Cardiac muscle cell (in vitro differentiated cells and primary cell): ENCODE data around the gene STRBP. TPM values are rescaled to one million over a fixed set of nuclear protein-coding genes. Genes with fewer than 3 reads are reported as not detected.
A peak's percentile ranks its signal among the peaks of the same experiment; 100 is the strongest.
"Not testable (repeated sequence)": the region's sequence is repeated elsewhere in the genome, so short reads cannot be mapped to it uniquely, and the experiment has no call there.

Source experiments
- DNase-seq, 2 donors: peaks; one replicate each; pipeline versions ENCODE4 v3.0.0 to v3.0.0-alpha.2; 2010 to 2017; ENCODE audit warnings: low read depth in 1 of 2, low spot score in 1 of 2
- H3K27ac ChIP-seq: fragments of 200-600 bp; sonication (generic); 2 replicates; pipeline ENCODE4 v1.5.1; 2016
- H3K27me3 ChIP-seq: fragments of 200-600 bp; sonication (generic); 2 replicates; pipeline ENCODE4 v1.6.0; 2016; ENCODE audit warnings: control low read depth
- H3K36me3 ChIP-seq: fragments of 200-600 bp; sonication (generic); 2 replicates; pipeline ENCODE4 v1.5.1; 2016; ENCODE audit warnings: control low read depth
- H3K4me1 ChIP-seq: fragments of 200-600 bp; sonication (generic); 2 replicates; pipeline ENCODE4 v1.8.1; 2017; ENCODE audit warnings: low read depth, mild to moderate bottlenecking, mixed run types
- H3K4me3 ChIP-seq: fragments of 200-600 bp; sonication (generic); 2 replicates; pipeline ENCODE4 v1.5.1; 2016; ENCODE audit warnings: mild to moderate bottlenecking
- H3K9me3 ChIP-seq: fragments of 200-600 bp; sonication (generic); 2 replicates; pipeline ENCODE4 v1.5.1; 2017; ENCODE audit warnings: low read depth, mild to moderate bottlenecking, control low read depth
- polyA plus RNA-seq: library from polyadenylated mRNA; unstranded; fragments of >200 nt; fragmentation: Nextera tagmentation; extraction: Ambion mirVana; gene quantifications from 2 replicates; pipeline ENCODE4 v1.2.1, GENCODE V29; 2016
- total RNA-seq: library from RNA; depleted of rRNA; stranded (reverse); fragments of >200 nt; gene quantifications from 2 replicates; pipeline ENCODE4 v1.2.3, GENCODE V29; 2016
- TF ChIP-seq, protein P1 (sequence below): IDR thresholded peaks from 2 replicates; pipeline ENCODE4 v1.5.1; 2012; ENCODE audit warnings: low read depth, mild to moderate bottlenecking, low read length

STRBP gene
- total and polyA plus RNA-seq, 2 experiments from 2014 or later = 34.1 to 42.9 TPM

DNA sequence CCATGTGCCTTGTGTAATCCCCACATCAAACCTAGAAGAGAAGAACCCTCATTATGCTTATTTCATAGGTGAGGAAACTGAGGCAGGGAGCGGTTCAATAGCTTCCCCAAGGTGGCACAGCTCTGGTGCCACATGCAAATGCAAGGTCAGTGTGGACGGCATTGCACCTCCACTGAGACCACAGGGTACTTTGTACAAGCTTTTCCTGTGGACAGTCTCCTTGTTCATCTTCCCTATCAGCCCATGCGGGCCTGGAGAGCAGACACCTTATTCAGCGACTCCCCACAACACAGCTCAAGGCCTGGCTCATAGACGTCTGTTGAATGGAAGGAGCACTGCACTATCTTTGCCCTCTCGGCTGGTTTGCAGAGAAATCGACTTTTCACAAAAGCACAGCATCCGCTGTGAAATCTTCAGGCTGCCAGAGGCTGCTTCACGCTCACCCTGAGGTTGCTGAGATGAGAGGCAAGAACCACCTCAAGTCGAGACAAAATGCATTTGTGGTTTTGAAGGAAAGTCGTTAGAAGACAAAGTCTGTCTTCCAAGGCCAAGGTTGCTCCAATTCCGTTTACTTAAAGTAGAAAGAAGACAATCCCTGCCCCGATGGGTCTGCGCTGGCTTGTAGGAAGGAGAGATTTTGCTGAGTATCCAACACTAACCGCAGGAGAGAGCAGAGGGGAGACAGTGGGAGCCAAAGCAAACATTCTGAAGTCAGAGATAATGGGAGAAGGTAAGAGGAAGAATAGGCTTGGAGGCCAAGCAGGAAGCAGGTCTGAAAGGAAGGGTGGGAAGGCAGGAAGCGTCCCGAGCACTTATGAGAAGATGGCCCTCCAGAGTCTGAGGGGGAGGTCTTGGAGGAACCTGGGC is 34.2 kb upstream of the STRBP start:
- DNase-seq = peak in 1 of 2 donors; percentile 40
- no peaks in the 10 kb centered on the region for H3K9me3 ChIP-seq

DNA sequence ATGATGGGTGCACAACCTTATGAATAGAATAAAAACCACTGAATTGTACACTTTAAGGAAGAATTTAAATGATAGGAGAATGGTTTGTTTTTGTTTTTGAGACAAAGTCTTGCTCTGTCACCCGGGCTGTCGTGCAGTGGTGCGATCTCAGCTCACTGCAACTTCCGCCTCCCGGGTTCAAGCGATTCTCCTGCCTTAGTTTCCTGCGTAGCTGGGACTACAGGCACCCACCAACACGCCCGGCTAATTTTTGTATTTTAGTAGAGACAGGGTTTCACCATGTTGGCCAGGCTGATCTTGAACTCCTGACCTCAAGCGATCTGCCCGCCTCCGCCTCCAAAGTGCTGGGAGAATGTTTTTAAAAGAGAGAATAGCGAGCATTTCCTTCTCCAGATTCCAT is 33.5 kb upstream of the STRBP start:
- not testable (repeated sequence) for DNase-seq

More for the DNA sequence above, 34.2 kb upstream of the STRBP start:
- H3K27ac ChIP-seq = no peak overlapping the region
- H3K36me3 ChIP-seq = no peaks in the 10 kb centered on the region
- H3K4me1 ChIP-seq = peaks cover 28% of the 10 kb centered on the region
- H3K27me3 ChIP-seq = no peaks in the 10 kb centered on the region
- TF ChIP-seq, protein P1, sequence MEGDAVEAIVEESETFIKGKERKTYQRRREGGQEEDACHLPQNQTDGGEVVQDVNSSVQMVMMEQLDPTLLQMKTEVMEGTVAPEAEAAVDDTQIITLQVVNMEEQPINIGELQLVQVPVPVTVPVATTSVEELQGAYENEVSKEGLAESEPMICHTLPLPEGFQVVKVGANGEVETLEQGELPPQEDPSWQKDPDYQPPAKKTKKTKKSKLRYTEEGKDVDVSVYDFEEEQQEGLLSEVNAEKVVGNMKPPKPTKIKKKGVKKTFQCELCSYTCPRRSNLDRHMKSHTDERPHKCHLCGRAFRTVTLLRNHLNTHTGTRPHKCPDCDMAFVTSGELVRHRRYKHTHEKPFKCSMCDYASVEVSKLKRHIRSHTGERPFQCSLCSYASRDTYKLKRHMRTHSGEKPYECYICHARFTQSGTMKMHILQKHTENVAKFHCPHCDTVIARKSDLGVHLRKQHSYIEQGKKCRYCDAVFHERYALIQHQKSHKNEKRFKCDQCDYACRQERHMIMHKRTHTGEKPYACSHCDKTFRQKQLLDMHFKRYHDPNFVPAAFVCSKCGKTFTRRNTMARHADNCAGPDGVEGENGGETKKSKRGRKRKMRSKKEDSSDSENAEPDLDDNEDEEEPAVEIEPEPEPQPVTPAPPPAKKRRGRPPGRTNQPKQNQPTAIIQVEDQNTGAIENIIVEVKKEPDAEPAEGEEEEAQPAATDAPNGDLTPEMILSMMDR = no peak
- no peak overlapping the region for H3K4me3 ChIP-seq

DNA sequence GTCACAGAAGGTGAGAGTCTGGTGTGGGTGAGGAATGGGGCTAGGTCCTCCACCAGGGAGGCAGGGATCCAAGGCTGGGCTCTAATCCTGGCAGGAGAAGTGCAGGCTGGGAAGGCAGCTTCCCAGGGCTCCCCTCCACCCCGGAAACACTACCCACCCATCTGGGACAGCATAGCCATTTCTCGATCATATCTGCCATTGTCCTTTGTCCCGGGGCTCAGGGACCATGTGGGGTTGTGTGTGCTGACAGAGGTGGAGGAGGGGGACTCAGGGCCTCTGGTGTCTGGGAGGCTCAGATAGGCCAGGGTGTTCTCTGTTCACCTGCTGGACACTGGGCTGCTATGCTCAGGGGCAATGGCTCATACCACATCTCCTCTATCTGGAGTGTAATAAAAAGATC is 32.2 kb upstream of the STRBP start:
- H3K4me3 ChIP-seq = no peak overlapping the region
- no peak for DNase-seq
- no peaks in the 10 kb centered on the region for H3K27me3 ChIP-seq
- peaks cover 32% of the 10 kb centered on the region for H3K4me1 ChIP-seq
- no peaks in the 10 kb centered on the region for H3K36me3 ChIP-seq
- H3K9me3 ChIP-seq = no peaks in the 10 kb centered on the region
- TF ChIP-seq, protein P1 = no peak
- peak overlapping the region; percentile 55 for H3K27ac ChIP-seq

More for the DNA sequence above, 33.5 kb upstream of the STRBP start:
- H3K27me3 ChIP-seq, H3K36me3 ChIP-seq, H3K4me3 ChIP-seq, H3K27ac ChIP-seq, H3K9me3 ChIP-seq: not testable (repeated sequence)
- peaks cover 30% of the 10 kb centered on the region for H3K4me1 ChIP-seq

DNA sequence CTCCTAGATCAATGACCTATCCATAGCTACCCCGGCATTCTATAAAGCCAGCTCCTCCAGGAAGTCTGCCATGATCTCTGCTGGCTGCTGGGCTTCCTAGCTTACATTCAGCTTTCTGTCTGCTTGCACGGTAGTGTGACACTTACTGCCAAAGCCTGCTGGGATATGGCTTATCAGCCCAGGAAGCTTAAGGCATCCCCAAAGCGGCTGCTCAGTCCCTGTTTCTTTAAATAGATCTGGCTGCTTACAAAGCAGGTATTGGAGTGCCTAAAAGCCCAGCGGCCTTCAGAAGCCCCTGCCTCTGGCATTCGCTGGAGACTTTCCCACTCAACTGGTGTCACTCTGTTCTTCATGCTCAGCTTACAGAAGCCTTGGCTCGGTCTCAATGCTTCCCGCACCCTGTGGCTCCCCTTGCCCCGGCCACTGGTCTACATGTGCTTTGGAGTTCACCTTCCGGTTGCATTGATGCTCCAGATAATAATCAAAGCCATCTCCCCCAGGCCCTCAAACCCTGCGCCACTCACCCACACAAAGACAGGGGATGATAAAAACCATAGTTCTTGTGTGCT is 31.3 kb upstream of the STRBP start:
- TF ChIP-seq, protein P1 = no peak
- no peak overlapping the region for H3K4me3 ChIP-seq
- H3K27ac ChIP-seq = peak overlapping the region; percentile 55
- no peaks in the 10 kb centered on the region for H3K27me3 ChIP-seq
- H3K9me3 ChIP-seq = no peaks in the 10 kb centered on the region
- DNase-seq = peak in 1 of 2 donors; percentile 84
- no peaks in the 10 kb centered on the region for H3K36me3 ChIP-seq
- H3K4me1 ChIP-seq = peaks cover 27% of the 10 kb centered on the region

DNA sequence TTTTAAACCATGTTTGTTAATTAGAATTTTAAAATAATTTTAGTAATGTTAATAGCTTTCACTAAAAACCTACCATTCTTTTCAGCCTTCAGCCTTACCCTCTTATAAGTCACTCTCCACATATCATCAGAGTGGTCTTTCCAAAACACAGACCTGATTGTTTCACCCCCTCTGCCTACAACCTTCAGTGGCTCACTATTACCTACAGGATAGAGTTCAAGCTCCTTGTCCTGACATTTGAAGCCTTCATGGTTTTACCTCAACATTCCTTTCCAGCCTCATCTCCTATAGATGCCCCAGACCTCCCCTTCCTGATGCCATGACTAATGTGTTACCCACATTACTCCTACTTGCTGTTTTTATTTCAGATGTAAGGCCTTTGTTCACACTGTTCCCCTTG is 27.8 kb upstream of the STRBP start:
- Histone ChIP-seq H3K4me1 (peaks cover 21% of the 10 kb centered on the region), H3K27me3 (no peaks in the 10 kb centered on the region), H3K36me3 (no peaks in the 10 kb centered on the region)

More for the DNA sequence above, 27.8 kb upstream of the STRBP start:
- no peak for DNase-seq
- Histone ChIP-seq H3K4me3 (no peak overlapping the region), H3K27ac (peak overlapping the region; percentile 77), H3K9me3 (no peaks in the 10 kb centered on the region)
- TF ChIP-seq, protein P1 = no peak
